Hematopoietic multipotent progenitor cell treated with erythropoietin and hydrocortisone succinate and interleukin-3 and kit ligand, for 4 days (in vitro differentiated cells): Measurements from ENCODE around the gene SCARF2.

Experiments used
- DNase-seq: peaks from one replicate; pipeline ENCODE4 v3.0.0-alpha.2; 2015

The SCARF2 gene

GRCh38 chr22:20439928-20440575, 2.4 kb upstream of the SCARF2 start:
- no peak for DNase-seq

GRCh38 chr22:20439556-20439927, 1.9 kb upstream of the SCARF2 start:
- DNase-seq: no peak

- DNase-seq: no peak
Measured at GRCh38 chr22:20438678-20439492, 1.3 kb upstream of the SCARF2 start.

- no peak for DNase-seq
Measured at GRCh38 chr22:20438427-20438677, 727 bp upstream of the SCARF2 start.

GRCh38 chr22:20436768-20437612, 635 bp downstream of the SCARF2 start:
- DNase-seq: no peak

DNA sequence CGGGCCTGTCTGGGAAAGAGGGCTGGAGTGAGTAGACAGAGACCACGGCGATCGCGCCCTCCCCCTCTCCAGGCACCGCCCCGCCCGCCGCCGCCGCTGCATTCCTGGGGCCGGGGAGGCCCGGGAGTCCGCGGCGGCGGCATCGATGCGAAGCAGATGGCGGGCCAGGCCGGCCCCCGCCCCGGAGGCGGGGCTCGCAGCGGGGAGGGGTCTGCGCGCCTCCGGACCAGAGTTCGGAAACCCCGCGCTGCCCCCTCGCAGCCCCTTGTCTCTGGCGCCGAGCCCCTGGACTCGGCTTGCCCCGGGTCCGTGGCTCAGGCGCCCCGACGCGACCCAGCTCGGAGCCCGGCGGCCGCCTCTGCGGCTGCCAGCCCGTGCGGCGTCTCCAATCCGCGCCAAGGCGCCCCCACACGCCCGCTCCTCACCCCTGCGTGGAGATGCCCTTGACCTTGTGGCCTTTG, 1.3 kb downstream of the SCARF2 start:
- no peak for DNase-seq

- no peak for DNase-seq
Measured at GRCh38 chr22:20435436-20436306, 2.0 kb downstream of the SCARF2 start.

GRCh38 chr22:20434773-20435172, 2.9 kb downstream of the SCARF2 start:
- DNase-seq: no peak

GRCh38 chr22:20434264-20434751, 3.3 kb downstream of the SCARF2 start:
- DNase-seq: no peak

DNA sequence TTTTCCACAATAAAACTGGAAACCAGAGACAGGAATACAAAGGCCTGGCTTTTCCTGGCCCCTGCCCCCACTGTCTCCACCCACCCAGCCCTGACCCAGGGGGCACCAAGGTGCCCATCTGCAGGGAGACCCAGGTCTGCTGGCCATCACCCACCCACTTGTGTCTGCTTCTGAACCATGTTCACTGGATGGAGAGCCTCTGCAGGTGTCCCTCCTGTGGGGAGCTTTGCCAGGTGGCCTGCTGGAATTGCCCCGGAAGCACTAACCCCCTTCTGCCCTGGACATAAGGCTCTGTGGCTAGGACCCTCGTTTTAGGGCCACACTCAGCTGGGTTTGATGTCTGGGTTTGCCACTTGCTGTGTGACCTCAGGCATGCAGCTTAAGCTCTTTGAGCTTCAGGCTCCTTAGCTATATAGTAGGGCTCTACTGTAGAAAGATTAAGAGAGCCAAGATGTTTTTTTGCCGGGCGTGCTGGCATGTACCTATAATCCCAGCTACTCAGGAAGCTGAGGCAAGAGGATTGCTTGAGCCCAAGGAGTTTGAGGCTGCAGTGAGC, 3.9 kb downstream of the SCARF2 start:
- DNase-seq: no peak

GRCh38 chr22:20433191-20433590, 4.4 kb downstream of the SCARF2 start:
- DNase-seq: no peak

- no peak for DNase-seq
Measured at GRCh38 chr22:20432244-20432686, 5.4 kb downstream of the SCARF2 start.

GRCh38 chr22:20431511-20432192, 6.0 kb downstream of the SCARF2 start:
- DNase-seq: no peak

GRCh38 chr22:20430720-20431510, 6.7 kb downstream of the SCARF2 start:
- DNase-seq: peak; percentile 92

DNA sequence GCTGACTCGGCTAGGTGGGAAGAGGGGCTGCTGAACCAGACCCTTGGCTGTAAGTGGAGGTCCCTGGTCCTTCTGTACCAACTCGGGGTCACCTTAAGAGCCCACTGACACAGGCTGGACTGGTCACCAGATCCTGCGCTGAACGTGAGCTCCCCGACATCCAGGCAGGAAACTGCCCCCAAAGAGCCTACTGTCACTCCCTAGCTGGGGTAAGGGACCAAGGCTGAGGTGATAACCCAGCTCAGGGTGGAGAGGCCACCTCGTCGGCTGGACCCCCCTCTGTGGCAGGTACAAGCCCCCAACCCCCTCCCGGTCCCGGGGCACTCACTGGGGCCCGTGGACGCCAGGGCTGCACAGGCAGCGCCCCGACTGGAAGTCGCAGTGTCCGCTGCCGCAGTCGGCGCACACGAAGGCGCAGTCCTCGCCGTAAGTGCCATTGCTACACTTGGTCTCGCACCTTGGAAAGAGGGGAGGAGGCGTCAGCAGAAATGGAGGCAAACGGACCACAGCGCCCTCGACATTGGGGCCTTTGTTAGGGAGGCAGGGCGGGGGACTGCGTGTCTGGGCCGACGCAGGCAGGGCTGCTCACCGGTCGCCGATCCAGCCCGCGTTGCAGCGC, 7.4 kb downstream of the SCARF2 start:
- DNase-seq: no peak

- DNase-seq: peak; percentile 87
Measured at GRCh38 chr22:20429254-20430100, 8.1 kb downstream of the SCARF2 start.

DNA sequence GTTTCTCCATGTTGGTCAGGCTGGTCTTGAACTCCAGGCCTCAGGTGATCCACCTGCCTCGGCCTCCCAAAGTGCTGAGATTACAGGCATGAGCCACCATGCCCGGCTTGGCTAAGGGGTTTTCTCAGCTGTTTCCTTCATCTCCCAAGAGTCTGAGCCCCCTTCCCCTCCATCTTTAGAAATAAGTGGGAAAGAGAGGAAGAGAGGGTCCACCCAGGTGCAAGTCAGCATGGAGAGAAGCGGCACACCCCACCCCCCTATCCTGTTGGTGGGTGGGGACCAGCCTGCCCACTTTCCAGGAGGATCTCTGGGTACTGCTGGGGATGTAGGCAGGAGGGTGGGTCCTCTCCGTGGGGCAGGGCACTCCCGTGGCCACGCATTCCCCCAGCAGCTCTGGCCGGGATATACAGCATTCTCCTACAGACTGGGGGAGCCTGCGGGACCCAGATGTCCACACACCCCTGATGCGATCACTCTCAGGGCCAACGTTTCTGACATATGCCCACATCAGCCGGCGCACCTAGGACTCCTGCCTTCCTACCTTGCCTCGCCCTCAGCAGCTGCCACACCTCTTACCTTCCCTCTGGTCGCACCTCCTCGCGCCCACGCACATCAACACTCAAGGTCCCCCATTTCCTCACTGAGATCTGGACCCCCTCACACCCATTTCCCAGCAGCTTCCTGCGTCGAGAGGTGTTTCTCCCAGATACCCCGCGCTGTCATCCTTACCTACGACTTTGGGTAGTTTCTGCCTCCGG, 8.9 kb downstream of the SCARF2 start:
- DNase-seq: no peak

- DNase-seq: no peak
Measured at GRCh38 chr22:20427945-20428417, 9.6 kb downstream of the SCARF2 start.
